Liver (tissue), 9 donors: ENCODE measurements around the gene NTN1. TPM values are rescaled to one million over a fixed set of nuclear protein-coding genes. Genes with fewer than 3 reads are reported as not detected.

Source experiments
- DNase-seq: peaks from one replicate; pipeline ENCODE4 v3.0.0-alpha.2; 2017; ENCODE audit warnings: low spot score
- H3K27ac ChIP-seq, 2 donors: one replicate each; pipeline ENCODE4 v1.7.0; 2013; ENCODE audit warnings: inconsistent platforms in 2 of 2, low read length in 2 of 2, control low read depth in 1 of 2, low read depth in 1 of 2, mild to moderate bottlenecking in 1 of 2
- H3K27me3 ChIP-seq, 4 donors: one replicate each; pipeline versions ENCODE4 v1.6.1 to v1.7.0; 2013; ENCODE audit warnings: low read length in 3 of 4, inconsistent platforms in 1 of 4, mild to moderate bottlenecking in 1 of 4, moderate library complexity in 1 of 4; ENCODE audit not compliant: control insufficient read depth in 4 of 4, insufficient read depth in 4 of 4
- H3K36me3 ChIP-seq, 4 donors: one replicate each; pipeline versions ENCODE4 v1.6.1 to v1.7.0; 2013; ENCODE audit warnings: low read length in 3 of 4, mild to moderate bottlenecking in 3 of 4, low read depth in 1 of 4, moderate library complexity in 1 of 4; ENCODE audit not compliant: control insufficient read depth in 4 of 4, insufficient read depth in 3 of 4
- H3K4me1 ChIP-seq, 4 donors: one replicate each; pipeline versions ENCODE4 v1.6.1 to v1.7.0; 2013; ENCODE audit warnings: low read length in 3 of 4, mild to moderate bottlenecking in 3 of 4, moderate library complexity in 1 of 4; ENCODE audit not compliant: control insufficient read depth in 4 of 4, insufficient read depth in 4 of 4
- H3K4me3 ChIP-seq, 3 donors: one replicate each; pipeline versions ENCODE4 v1.6.1 to v1.7.0; 2013; ENCODE audit warnings: low read length in 3 of 3, control low read depth in 1 of 3, low read depth in 1 of 3, mild to moderate bottlenecking in 1 of 3
- H3K9ac ChIP-seq, 2 donors: one replicate each; pipeline ENCODE4 v1.7.0; 2013; ENCODE audit warnings: low read length in 2 of 2, mild to moderate bottlenecking in 2 of 2, moderate library complexity in 2 of 2, control low read depth in 1 of 2, low read depth in 1 of 2
- H3K9me3 ChIP-seq, 4 donors: one replicate each; pipeline versions ENCODE4 v1.6.1 to v1.7.0; 2013; ENCODE audit warnings: low read length in 3 of 4; ENCODE audit not compliant: control insufficient read depth in 4 of 4
- FOXA1 ChIP-seq: IDR thresholded peaks from 2 replicates; pipeline ENCODE4 v1.6.1; 2016; ENCODE audit warnings: antibody characterized with exemption
- FOXA2 ChIP-seq: IDR thresholded peaks from 2 replicates; pipeline ENCODE4 v1.6.1; 2016; ENCODE audit warnings: antibody characterized with exemption
- GABPA ChIP-seq, 2 donors: IDR thresholded peaks in 1 of 2; conservative IDR thresholded peaks in 1 of 2; 2 replicates each; pipeline ENCODE4 v1.6.1; 2016; ENCODE audit warnings: antibody characterized with exemption in 2 of 2, mild to moderate bottlenecking in 1 of 2, moderate library complexity in 1 of 2
- HNF4A ChIP-seq, 2 donors: conservative IDR thresholded peaks; 2 replicates each; pipeline ENCODE4 v1.6.1; 2016; ENCODE audit warnings: antibody characterized with exemption in 2 of 2, mild to moderate bottlenecking in 2 of 2
- HNF4G ChIP-seq: IDR thresholded peaks from 2 replicates; pipeline ENCODE4 v1.6.1; 2016; ENCODE audit warnings: antibody characterized with exemption
- JUND ChIP-seq, 2 donors: IDR thresholded peaks; 2 replicates each; pipeline ENCODE4 v1.6.1; 2016; ENCODE audit warnings: antibody characterized with exemption in 2 of 2
- MAX ChIP-seq: IDR thresholded peaks from 2 replicates; pipeline ENCODE4 v1.6.1; 2016; ENCODE audit warnings: antibody characterized with exemption
- NR2F2 ChIP-seq: IDR thresholded peaks from 2 replicates; pipeline ENCODE4 v1.6.1; 2016; ENCODE audit warnings: antibody characterized with exemption
- RAD21 ChIP-seq, 2 donors: IDR thresholded peaks; 2 replicates each; pipeline ENCODE4 v1.6.1; 2016; ENCODE audit warnings: antibody characterized with exemption in 2 of 2, mild to moderate bottlenecking in 2 of 2
- REST ChIP-seq: IDR thresholded peaks from 2 replicates; pipeline ENCODE4 v1.6.1; 2016; ENCODE audit warnings: antibody characterized with exemption, mild to moderate bottlenecking
- RXRA ChIP-seq, 2 donors: IDR thresholded peaks; 2 replicates each; pipeline ENCODE4 v1.6.1; 2017 to 2018; ENCODE audit warnings: antibody characterized with exemption in 2 of 2, mild to moderate bottlenecking in 1 of 2
- SP1 ChIP-seq: IDR thresholded peaks from 2 replicates; pipeline ENCODE4 v1.6.1; 2018; ENCODE audit warnings: antibody characterized with exemption, mild to moderate bottlenecking
- TAF1 ChIP-seq: conservative IDR thresholded peaks from 2 replicates; pipeline ENCODE4 v1.6.1; 2016; ENCODE audit warnings: antibody characterized with exemption, mild to moderate bottlenecking
- YY1 ChIP-seq: IDR thresholded peaks from 2 replicates; pipeline ENCODE4 v1.6.1; 2016; ENCODE audit warnings: antibody characterized with exemption, mild to moderate bottlenecking
- ZBTB33 ChIP-seq: IDR thresholded peaks from 2 replicates; pipeline ENCODE4 v1.6.1; 2016; ENCODE audit warnings: antibody characterized with exemption
- WGBS: extraction: QIAGEN DNeasy Blood & Tissue Kit; methylation state at CpG from one replicate; pipeline ENCODE4 v1.1.7; 2013; 5-methylcytosine and 5-hydroxymethylcytosine counted together
- polyA plus RNA-seq, 2 donors: library from polyadenylated mRNA; stranded (reverse) in 1 of 2; unstranded in 1 of 2; fragments of 200-250 nt in 1 of 2; fragments of >200 nt in 1 of 2; fragmentation: Nextera tagmentation in 1 of 2; extraction: Ambion mirVana in 1 of 2; gene quantifications; one replicate each; pipeline versions ENCODE4 v1.2.1 to v1.2.3, GENCODE V29; 2013 to 2015
- total RNA-seq, 2 donors: library from RNA; depleted of rRNA; stranded (reverse); fragments of >200 nt; gene quantifications; one replicate each; pipeline ENCODE4 v1.2.3, GENCODE V29; 2014
- TF ChIP-seq, protein P1 (sequence below): fragments of 150-350 bp; IDR thresholded peaks from 2 replicates; pipeline ENCODE4 v1.5.1; 2017; ENCODE audit warnings: improper control_type of control experiment, low read depth, low read length; ENCODE audit not compliant: missing input control
- TF ChIP-seq, protein P2 (sequence below): IDR thresholded peaks from 2 replicates; pipeline ENCODE4 v1.6.1; 2016; ENCODE audit warnings: antibody characterized with exemption
- donor health status: healthy.
- donor health status: healthy.
- donor health status: healthy.
- donor health status: healthy.
- donor health status: healthy.

Gene NTN1
- total and polyA plus RNA-seq, 4 donors: 0.14 to 8.7 (median 4.3) TPM

DNA sequence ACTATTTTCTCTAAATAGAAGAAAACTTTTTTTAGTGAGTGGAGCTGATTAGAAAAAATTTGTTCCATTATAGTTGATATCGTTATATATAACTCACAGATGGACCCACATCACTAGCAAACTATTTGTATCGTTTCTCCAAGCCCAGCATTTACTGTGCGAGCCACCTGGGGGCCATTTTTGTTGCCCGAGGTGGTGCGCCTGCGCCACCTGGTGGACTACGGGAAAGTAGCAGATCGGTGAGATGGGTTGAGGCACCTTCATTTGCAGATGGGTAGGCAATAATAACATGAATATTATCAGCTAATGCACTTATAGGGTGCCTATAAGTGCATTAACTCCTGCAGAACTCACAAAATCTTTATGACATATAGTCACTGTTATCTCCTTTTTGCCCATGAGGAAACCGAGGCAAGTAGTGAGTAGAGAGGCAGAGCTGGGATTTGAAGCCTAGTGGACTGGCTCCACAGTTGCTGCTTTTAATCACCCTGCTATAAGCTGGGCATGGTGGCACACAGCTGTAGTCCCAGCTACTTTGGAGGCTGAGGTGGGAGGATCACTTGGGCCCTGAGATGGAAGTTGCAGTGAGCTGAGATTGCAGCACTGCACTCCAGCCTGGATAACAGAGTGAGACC, 23.2 kb upstream of the NTN1 start:
- no peak overlapping the region for H3K27ac ChIP-seq
- no peak overlapping the region for H3K4me3 ChIP-seq
- WGBS: 7% methylated on average over 9 of the region's 9 CpGs
- H3K36me3 ChIP-seq: no peaks in the 10 kb centered on the region
- H3K9ac ChIP-seq: no peak overlapping the region
- H3K4me1 ChIP-seq: peaks cover 0 to 8% (median 5%) of the 10 kb centered on the region in 4 donors
- no peaks in the 10 kb centered on the region for H3K9me3 ChIP-seq
- DNase-seq: peak; percentile 56
- TF ChIP-seq, protein P1, sequence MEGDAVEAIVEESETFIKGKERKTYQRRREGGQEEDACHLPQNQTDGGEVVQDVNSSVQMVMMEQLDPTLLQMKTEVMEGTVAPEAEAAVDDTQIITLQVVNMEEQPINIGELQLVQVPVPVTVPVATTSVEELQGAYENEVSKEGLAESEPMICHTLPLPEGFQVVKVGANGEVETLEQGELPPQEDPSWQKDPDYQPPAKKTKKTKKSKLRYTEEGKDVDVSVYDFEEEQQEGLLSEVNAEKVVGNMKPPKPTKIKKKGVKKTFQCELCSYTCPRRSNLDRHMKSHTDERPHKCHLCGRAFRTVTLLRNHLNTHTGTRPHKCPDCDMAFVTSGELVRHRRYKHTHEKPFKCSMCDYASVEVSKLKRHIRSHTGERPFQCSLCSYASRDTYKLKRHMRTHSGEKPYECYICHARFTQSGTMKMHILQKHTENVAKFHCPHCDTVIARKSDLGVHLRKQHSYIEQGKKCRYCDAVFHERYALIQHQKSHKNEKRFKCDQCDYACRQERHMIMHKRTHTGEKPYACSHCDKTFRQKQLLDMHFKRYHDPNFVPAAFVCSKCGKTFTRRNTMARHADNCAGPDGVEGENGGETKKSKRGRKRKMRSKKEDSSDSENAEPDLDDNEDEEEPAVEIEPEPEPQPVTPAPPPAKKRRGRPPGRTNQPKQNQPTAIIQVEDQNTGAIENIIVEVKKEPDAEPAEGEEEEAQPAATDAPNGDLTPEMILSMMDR: peak; percentile 86
- no peak for TF ChIP-seq GABPA (IDR thresholded peaks at IDR 0.05 in 1 of 2, conservative IDR thresholded peaks at IDR 0.05 in 1 of 2)
- no peak for TF ChIP-seq ZBTB33
- peak; percentile 85 for TF ChIP-seq YY1
- peak in 1 of 2 donors; percentile 13 for TF ChIP-seq RXRA (IDR thresholded peaks at IDR 0.05)
- TF ChIP-seq JUND (IDR thresholded peaks at IDR 0.05): no peak
- no peak for TF ChIP-seq HNF4A (conservative IDR thresholded peaks at IDR 0.05)
- peak; percentile 80 to 94 for TF ChIP-seq RAD21 (IDR thresholded peaks at IDR 0.05)
- no peaks in the 10 kb centered on the region for H3K27me3 ChIP-seq

- H3K27ac ChIP-seq: no peak overlapping the region
- peaks cover 0 to 6% (median 1%) of the 10 kb centered on the region in 4 donors for H3K27me3 ChIP-seq
- DNase-seq: no peak
- no peaks in the 10 kb centered on the region for H3K36me3 ChIP-seq
- H3K4me3 ChIP-seq: no peak overlapping the region
- no peaks in the 10 kb centered on the region for H3K9me3 ChIP-seq
- 71% methylated on average over 3 of the region's 3 CpGs for WGBS
- H3K9ac ChIP-seq: no peak overlapping the region
- no peak for TF ChIP-seq HNF4A (conservative IDR thresholded peaks at IDR 0.05)
- TF ChIP-seq, protein P2, sequence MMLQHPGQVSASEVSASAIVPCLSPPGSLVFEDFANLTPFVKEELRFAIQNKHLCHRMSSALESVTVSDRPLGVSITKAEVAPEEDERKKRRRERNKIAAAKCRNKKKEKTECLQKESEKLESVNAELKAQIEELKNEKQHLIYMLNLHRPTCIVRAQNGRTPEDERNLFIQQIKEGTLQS: no peak
- TF ChIP-seq MAX: no peak
- no peak for TF ChIP-seq HNF4G
- no peak for TF ChIP-seq JUND (IDR thresholded peaks at IDR 0.05)
- TF ChIP-seq SP1: no peak
- no peak for TF ChIP-seq RXRA (IDR thresholded peaks at IDR 0.05)
- TF ChIP-seq ZBTB33: no peak
- TF ChIP-seq FOXA1: no peak
- no peak for TF ChIP-seq YY1
- TF ChIP-seq REST: no peak
- TF ChIP-seq TAF1: no peak
- TF ChIP-seq FOXA2: no peak
- no peak for TF ChIP-seq NR2F2
- H3K4me1 ChIP-seq: peaks cover 12 to 26% (median 19%) of the 10 kb centered on the region in 4 donors
These were observed 19.8 kb upstream of the NTN1 start for GRCh38 chr17:9001559-9001958.
